Measurements from ENCODE around the gene SMAD6. TPM values are rescaled to one million over a fixed set of nuclear protein-coding genes. Genes with fewer than 3 reads are reported as not detected.

The SMAD6 gene
- total and polyA plus RNA-seq, 2 donors (not counting 1 experiment from before 2014, with no cell fraction given), result 0.03 to 0.37 TPM

DNA sequence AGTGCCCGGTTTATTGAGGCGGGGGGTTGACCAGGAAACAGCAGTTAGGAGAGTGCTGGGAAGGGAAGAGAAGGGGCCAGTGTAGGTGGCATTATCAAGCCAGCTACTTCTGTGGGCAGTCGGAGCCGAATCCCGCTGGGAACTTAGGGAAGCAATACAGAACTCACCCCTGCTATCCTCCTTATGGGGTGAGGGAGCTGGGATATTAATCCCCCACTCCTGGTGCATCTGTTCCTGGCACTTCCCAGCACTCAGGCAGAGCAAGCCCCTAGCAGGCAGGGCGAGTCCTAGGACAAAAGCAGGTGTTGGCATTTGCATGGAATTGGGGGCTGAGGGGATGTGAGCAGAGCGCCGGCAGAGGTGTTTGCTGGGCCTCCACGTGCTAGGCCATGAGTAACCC, 48.6 kb downstream of the SMAD6 start:
- intact Hi-C loops (cut with micrococcal nuclease), result no loop called here
- Histone ChIP-seq H3K36me3 (replicated peaks in 1 of 2; ENCODE audit: control extremely low read depth in 1 of 2, control insufficient read depth in 1 of 2, extremely low read depth in 1 of 2, insufficient read depth in 2 of 2, low read length in 1 of 2) (no peaks in the 10 kb centered on the region), H3K9me3 (ENCODE audit: control extremely low read depth in 1 of 3, control insufficient read depth in 2 of 3, insufficient read depth in 1 of 3, low read length in 2 of 3) (peaks cover 0 to 17% (median 9%) of the 10 kb centered on the region in 3 donors), H3K79me2 (ENCODE audit: control insufficient read depth, insufficient read depth, low read length) (no peaks in the 10 kb centered on the region), H3K4me3 (ENCODE audit: control extremely low read depth in 1 of 5, extremely low read depth in 1 of 5, insufficient read depth in 1 of 5, low read depth in 2 of 5, low read length in 4 of 5) (no peak overlapping the region), H3K4me1 (ENCODE audit: control insufficient read depth in 2 of 2, insufficient read depth in 2 of 2, low read length in 2 of 2) (no peaks in the 10 kb centered on the region), H3K27me3 (replicated peaks in 1 of 4; ENCODE audit: control extremely low read depth in 1 of 4, control insufficient read depth in 3 of 4, insufficient read depth in 4 of 4, low read length in 3 of 4) (peaks cover 0 to 10% (median 3%) of the 10 kb centered on the region in 4 experiments), H2AFZ (ENCODE audit: insufficient read depth, low read depth, low read length, poor library complexity, severe bottlenecking) (no peak overlapping the region), H4K20me1 (ENCODE audit: control insufficient read depth, insufficient read depth, low read length, poor library complexity, severe bottlenecking) (no peaks in the 10 kb centered on the region), H3K27ac (ENCODE audit: low read length in 2 of 2) (no peak overlapping the region), H3K9ac (ENCODE audit: low read length) (no peak overlapping the region), H3K4me2 (replicated peaks; ENCODE audit: low read depth, low read length, poor library complexity, severe bottlenecking) (no peak overlapping the region)
- no peaks in the 10 kb centered on the region for H3K9me3 Mint-ChIP-seq (ENCODE audit: insufficient read depth)
- H3K4me3 Mint-ChIP-seq, result no peak overlapping the region
- peaks cover 17% of the 10 kb centered on the region for H3K27me3 Mint-ChIP-seq
- DNase-seq (no peak), ATAC-seq (ENCODE audit: low read depth) (no peak)
- ChIA-PET CTCF (no interaction called here), POLR2A (no interaction called here)
- H3K4me1 Mint-ChIP-seq, result peaks cover 2% of the 10 kb centered on the region
- no peak for TF ChIP-seq EZH2 (IDR thresholded peaks at IDR 0.05; ENCODE audit: borderline replicate concordance, insufficient read depth, low read depth, low read length, poor library complexity, severe bottlenecking)
- TF ChIP-seq, protein P1, sequence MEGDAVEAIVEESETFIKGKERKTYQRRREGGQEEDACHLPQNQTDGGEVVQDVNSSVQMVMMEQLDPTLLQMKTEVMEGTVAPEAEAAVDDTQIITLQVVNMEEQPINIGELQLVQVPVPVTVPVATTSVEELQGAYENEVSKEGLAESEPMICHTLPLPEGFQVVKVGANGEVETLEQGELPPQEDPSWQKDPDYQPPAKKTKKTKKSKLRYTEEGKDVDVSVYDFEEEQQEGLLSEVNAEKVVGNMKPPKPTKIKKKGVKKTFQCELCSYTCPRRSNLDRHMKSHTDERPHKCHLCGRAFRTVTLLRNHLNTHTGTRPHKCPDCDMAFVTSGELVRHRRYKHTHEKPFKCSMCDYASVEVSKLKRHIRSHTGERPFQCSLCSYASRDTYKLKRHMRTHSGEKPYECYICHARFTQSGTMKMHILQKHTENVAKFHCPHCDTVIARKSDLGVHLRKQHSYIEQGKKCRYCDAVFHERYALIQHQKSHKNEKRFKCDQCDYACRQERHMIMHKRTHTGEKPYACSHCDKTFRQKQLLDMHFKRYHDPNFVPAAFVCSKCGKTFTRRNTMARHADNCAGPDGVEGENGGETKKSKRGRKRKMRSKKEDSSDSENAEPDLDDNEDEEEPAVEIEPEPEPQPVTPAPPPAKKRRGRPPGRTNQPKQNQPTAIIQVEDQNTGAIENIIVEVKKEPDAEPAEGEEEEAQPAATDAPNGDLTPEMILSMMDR (IDR thresholded peaks at IDR 0.05), result no peak
- no peak overlapping the region for H3K27ac Mint-ChIP-seq
- WGBS (ENCODE audit: insufficient coverage), result 100% methylated on average over 2 of the region's 9 CpGs

DNA sequence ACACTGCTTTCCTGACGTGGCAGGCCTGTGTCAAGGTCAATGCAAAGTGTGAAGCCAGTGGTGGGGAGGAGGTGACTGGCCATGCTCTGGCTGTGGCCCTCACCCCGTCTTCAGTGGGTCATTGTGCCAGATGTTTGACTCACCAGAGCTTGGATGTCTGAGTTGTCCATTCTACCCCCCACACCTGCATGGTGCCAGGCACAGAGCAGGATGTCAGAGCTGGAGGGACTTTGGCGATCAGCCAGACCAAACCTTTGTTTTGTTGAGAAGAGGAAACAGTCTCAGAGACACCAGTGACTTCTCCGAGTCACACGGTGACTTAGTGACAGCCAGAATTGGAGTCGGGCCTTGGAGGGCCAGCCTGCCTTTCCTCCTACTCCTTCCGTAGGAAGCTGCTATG, 49.5 kb downstream of the SMAD6 start:
- Histone ChIP-seq H3K9me3 (ENCODE audit: control extremely low read depth in 1 of 3, control insufficient read depth in 2 of 3, insufficient read depth in 1 of 3, low read length in 2 of 3) (peaks cover 0 to 27% (median 14%) of the 10 kb centered on the region in 3 donors), H3K9ac (ENCODE audit: low read length) (no peak overlapping the region), H3K4me3 (ENCODE audit: control extremely low read depth in 1 of 5, extremely low read depth in 1 of 5, insufficient read depth in 1 of 5, low read depth in 2 of 5, low read length in 4 of 5) (no peak overlapping the region), H3K27ac (ENCODE audit: low read length in 2 of 2) (no peak overlapping the region), H2AFZ (ENCODE audit: insufficient read depth, low read depth, low read length, poor library complexity, severe bottlenecking) (no peak overlapping the region), H3K36me3 (replicated peaks in 1 of 2; ENCODE audit: control extremely low read depth in 1 of 2, control insufficient read depth in 1 of 2, extremely low read depth in 1 of 2, insufficient read depth in 2 of 2, low read length in 1 of 2) (no peaks in the 10 kb centered on the region), H3K4me1 (ENCODE audit: control insufficient read depth in 2 of 2, insufficient read depth in 2 of 2, low read length in 2 of 2) (no peaks in the 10 kb centered on the region), H4K20me1 (ENCODE audit: control insufficient read depth, insufficient read depth, low read length, poor library complexity, severe bottlenecking) (no peaks in the 10 kb centered on the region), H3K4me2 (replicated peaks; ENCODE audit: low read depth, low read length, poor library complexity, severe bottlenecking) (no peak overlapping the region), H3K27me3 (replicated peaks in 1 of 4; ENCODE audit: control extremely low read depth in 1 of 4, control insufficient read depth in 3 of 4, insufficient read depth in 4 of 4, low read length in 3 of 4) (peaks cover 0 to 12% (median 5%) of the 10 kb centered on the region in 4 experiments), H3K79me2 (ENCODE audit: control insufficient read depth, insufficient read depth, low read length) (no peaks in the 10 kb centered on the region)
- intact Hi-C loops (cut with micrococcal nuclease), result no loop called here
- H3K9me3 Mint-ChIP-seq (ENCODE audit: insufficient read depth), result no peaks in the 10 kb centered on the region
- WGBS (ENCODE audit: insufficient coverage), result 41% methylated on average over 4 of the region's 7 CpGs
- ChIA-PET CTCF (interaction anchor here (1.4 kb wide), 1 partner anchor 133 kb away, joined by 5 read pairs; no protein-coding TSS in a partner anchor), POLR2A (no interaction called here)
- TF ChIP-seq EZH2 (IDR thresholded peaks at IDR 0.05; ENCODE audit: borderline replicate concordance, insufficient read depth, low read depth, low read length, poor library complexity, severe bottlenecking), result no peak
- TF ChIP-seq, protein P1 (IDR thresholded peaks at IDR 0.05), result no peak
- H3K4me3 Mint-ChIP-seq, result no peak overlapping the region
- peaks cover 21% of the 10 kb centered on the region for H3K27me3 Mint-ChIP-seq
- no peak for ATAC-seq (ENCODE audit: low read depth)
- H3K4me1 Mint-ChIP-seq, result peaks cover 2% of the 10 kb centered on the region
- H3K27ac Mint-ChIP-seq, result no peak overlapping the region
- no peak for DNase-seq
